Measurements from ENCODE around the gene NOL3. TPM values are rescaled to one million over a fixed set of nuclear protein-coding genes. Genes with fewer than 3 reads are reported as not detected.

The NOL3 gene
- total and polyA plus RNA-seq, 4 donors, result 25.3 to 51.9 (median 41.2) TPM

DNA sequence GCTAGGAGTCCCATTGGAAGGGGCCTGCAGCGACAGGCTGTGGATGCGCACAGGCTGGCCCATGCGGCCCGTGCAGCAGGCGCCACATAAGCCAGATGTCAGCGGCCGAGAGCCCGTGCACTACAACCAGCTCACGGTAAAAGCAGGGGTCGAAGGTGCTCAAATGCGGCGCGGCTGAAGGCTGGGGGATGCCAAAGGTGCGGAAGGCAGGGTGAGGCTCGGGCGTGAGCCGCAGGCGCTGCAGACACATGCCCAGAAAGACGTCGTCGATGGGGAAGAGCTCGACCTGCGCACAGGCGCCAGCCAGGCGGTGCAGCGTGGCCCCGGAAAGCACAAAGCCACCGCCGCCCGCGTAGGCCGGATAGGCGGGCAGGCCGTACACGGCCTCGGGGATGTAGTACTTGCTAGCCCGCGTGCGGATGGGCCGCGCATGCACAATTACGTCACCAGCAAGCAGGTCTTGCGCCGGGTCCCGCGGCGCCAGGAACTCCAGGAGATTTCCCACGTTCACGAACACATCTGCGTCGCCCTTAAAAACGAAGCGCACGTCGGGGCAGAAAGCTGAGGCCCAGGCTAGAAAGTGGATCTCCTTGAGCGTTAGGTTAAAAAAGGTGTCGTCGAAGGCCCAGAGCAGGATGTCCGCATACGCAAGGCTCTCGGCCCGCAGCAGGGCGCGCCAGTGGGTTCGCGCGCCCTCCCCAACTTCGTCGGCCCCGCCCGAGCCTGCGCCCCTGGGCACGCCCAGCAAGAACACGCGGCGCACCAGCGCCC, 20.9 kb upstream of the NOL3 start:
- ATAC-seq (ENCODE audit: insufficient read depth, low FRiP score) (no peak), DNase-seq (no peak)
- no peak overlapping the region for H3K27ac ChIP-seq (ENCODE audit: low read depth in 1 of 2, low read length in 1 of 2)
- H3K36me3 ChIP-seq (ENCODE audit: control insufficient read depth in 4 of 4, insufficient read depth in 4 of 4, low read length in 4 of 4), result peaks cover 5 to 39% (median 25%) of the 10 kb centered on the region in 4 donors
- 67 to 71% methylated on average over 77 of the region's 77 CpGs for WGBS, 2 donors
- TF ChIP-seq, protein P1, sequence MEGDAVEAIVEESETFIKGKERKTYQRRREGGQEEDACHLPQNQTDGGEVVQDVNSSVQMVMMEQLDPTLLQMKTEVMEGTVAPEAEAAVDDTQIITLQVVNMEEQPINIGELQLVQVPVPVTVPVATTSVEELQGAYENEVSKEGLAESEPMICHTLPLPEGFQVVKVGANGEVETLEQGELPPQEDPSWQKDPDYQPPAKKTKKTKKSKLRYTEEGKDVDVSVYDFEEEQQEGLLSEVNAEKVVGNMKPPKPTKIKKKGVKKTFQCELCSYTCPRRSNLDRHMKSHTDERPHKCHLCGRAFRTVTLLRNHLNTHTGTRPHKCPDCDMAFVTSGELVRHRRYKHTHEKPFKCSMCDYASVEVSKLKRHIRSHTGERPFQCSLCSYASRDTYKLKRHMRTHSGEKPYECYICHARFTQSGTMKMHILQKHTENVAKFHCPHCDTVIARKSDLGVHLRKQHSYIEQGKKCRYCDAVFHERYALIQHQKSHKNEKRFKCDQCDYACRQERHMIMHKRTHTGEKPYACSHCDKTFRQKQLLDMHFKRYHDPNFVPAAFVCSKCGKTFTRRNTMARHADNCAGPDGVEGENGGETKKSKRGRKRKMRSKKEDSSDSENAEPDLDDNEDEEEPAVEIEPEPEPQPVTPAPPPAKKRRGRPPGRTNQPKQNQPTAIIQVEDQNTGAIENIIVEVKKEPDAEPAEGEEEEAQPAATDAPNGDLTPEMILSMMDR (IDR thresholded peaks at IDR 0.05; ENCODE audit: control extremely low read depth, extremely low read depth), result no peak
- H3K4me3 ChIP-seq, result no peak overlapping the region
- H3K27me3 ChIP-seq (ENCODE audit: control insufficient read depth in 3 of 3, insufficient read depth in 3 of 3, low read length in 2 of 3), result peaks cover 0 to 13% (median 8%) of the 10 kb centered on the region in 3 donors
- H3K4me1 ChIP-seq (ENCODE audit: control insufficient read depth in 5 of 5, insufficient read depth in 5 of 5, low read length in 5 of 5), result peaks cover 0 to 15% (median 4%) of the 10 kb centered on the region in 5 donors
- no peaks in the 10 kb centered on the region for H3K9me3 ChIP-seq (ENCODE audit: control insufficient read depth in 4 of 4, insufficient read depth in 3 of 4, low read length in 3 of 4)
- H3K9ac ChIP-seq (ENCODE audit: insufficient read depth in 1 of 2, low read length in 2 of 2), result no peak overlapping the region

DNA sequence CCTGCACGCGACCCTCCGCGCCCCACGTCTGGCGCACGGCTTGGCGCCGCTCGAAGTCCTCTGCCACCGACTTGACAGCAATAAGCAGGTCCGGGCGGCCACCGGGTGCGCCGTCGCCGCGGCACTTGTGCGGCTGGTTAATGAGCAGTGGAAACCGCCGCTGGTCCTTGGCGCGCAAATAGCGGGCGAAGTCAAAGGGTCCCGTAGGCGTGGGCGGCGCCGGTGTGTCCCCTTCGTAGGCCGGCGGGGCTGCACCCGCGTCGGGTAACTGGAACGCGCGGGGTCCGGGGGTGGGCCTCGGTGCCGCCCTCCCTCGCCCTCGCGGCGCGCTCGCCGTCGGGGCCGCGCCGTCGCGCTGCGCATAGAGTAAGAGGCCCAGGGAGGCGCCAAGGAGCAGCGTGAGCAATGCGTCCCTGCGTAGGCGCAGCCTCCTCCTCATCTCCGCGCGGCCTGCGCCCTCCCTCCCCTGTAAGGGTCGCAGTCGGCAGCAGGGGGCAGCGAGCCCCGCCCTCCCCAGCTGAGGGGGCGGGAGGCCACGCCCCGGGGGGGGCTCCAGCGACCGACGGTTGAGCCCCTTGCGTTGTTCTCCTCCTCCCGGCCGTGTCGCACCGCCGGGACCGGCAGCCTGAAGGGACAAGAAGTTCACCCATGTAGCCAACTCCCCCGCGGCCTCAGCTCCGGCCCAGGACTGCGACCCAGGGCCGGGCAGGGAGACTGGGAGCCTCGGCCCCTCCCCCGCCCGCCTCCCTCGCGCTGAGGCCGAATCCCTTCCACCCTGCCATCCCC, 20.1 kb upstream of the NOL3 start:
- 4 to 9% methylated on average over 67 to 94 of the region's 94 CpGs for WGBS, 2 donors
- Histone ChIP-seq H3K9ac (ENCODE audit: insufficient read depth in 1 of 2, low read length in 2 of 2) (no peak overlapping the region), H3K4me1 (ENCODE audit: control insufficient read depth in 5 of 5, insufficient read depth in 5 of 5, low read length in 5 of 5) (peaks cover 0 to 18% (median 4%) of the 10 kb centered on the region in 5 donors), H3K4me3 (peak overlapping the region; percentile 60), H3K27me3 (ENCODE audit: control insufficient read depth in 3 of 3, insufficient read depth in 3 of 3, low read length in 2 of 3) (peaks cover 0 to 14% (median 9%) of the 10 kb centered on the region in 3 donors), H3K27ac (ENCODE audit: low read depth in 1 of 2, low read length in 1 of 2) (peak overlapping the region; percentile 65 to 78), H3K9me3 (ENCODE audit: control insufficient read depth in 4 of 4, insufficient read depth in 3 of 4, low read length in 3 of 4) (no peaks in the 10 kb centered on the region), H3K36me3 (ENCODE audit: control insufficient read depth in 4 of 4, insufficient read depth in 4 of 4, low read length in 4 of 4) (peaks cover 0 to 31% (median 21%) of the 10 kb centered on the region in 4 donors)
- DNase-seq (peak; percentile 84 to 94 (median 88)), ATAC-seq (ENCODE audit: insufficient read depth, low FRiP score) (peak; percentile 68)
- TF ChIP-seq, protein P1 (IDR thresholded peaks at IDR 0.05; ENCODE audit: control extremely low read depth, extremely low read depth), result no peak

DNA sequence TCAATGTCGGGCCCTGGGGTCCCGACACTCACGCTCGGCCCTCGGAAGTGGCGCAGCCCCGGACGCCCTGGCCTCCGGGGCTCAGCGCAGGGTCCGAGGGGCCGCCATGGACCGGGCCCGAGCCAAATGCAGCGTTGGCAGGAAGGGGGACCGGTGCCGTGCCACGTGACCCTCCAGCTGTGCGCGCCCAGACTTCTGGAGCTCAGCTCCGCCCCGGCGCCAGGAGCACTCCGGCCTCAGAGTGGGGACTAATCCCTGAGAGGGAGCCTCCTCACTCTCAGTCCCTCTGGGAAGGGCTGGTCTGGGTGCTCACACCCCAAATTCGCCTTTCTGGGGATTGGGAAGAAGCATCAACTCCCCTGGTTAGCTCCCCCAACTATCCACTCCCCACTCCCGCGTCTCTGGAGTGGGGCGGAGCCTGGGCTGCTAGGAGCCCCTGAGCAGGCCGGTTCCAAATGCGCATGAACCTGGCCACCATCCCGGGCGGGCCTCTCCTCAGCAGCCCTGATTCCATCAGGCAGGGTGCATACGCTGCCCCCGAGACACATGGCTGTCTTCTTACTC, 19.4 kb upstream of the NOL3 start, which contains the start of gene B3GNT9:
Gene B3GNT9, minus strand, starts transcription at position 166 of the 564 bp plus-strand sequence. CDS start 513 bp downstream, outside the sequence.
- Histone ChIP-seq H3K4me1 (ENCODE audit: control insufficient read depth in 5 of 5, insufficient read depth in 5 of 5, low read length in 5 of 5) (peaks cover 0 to 24% (median 4%) of the 10 kb centered on the region in 5 donors), H3K4me3 (peak within 1 kb of the TSS; percentile 60), H3K27me3 (ENCODE audit: control insufficient read depth in 3 of 3, insufficient read depth in 3 of 3, low read length in 2 of 3) (peaks cover 0 to 18% (median 13%) of the 10 kb centered on the region in 3 donors), H3K9me3 (ENCODE audit: control insufficient read depth in 4 of 4, insufficient read depth in 3 of 4, low read length in 3 of 4) (no peaks in the 10 kb centered on the region), H3K27ac (ENCODE audit: low read depth in 1 of 2, low read length in 1 of 2) (peak within 1 kb of the TSS; percentile 65 to 78), H3K9ac (ENCODE audit: insufficient read depth in 1 of 2, low read length in 2 of 2) (peak within 1 kb of the TSS in 1 of 2 donors; percentile 62), H3K36me3 (ENCODE audit: control insufficient read depth in 4 of 4, insufficient read depth in 4 of 4, low read length in 4 of 4) (peaks cover 0 to 25% (median 15%) of the 10 kb centered on the region in 4 donors)
- TF ChIP-seq, protein P1 (IDR thresholded peaks at IDR 0.05; ENCODE audit: control extremely low read depth, extremely low read depth), result no peak
- ATAC-seq (ENCODE audit: insufficient read depth, low FRiP score) (peak; percentile 68), DNase-seq (peak; percentile 88 to 94 (median 92))
- 1% methylated on average over 33 to 34 of the region's 34 CpGs for WGBS, 2 donors

All from lung (tissue), 12 donors.